Erythroblast (primary cell): ENCODE results near the gene ADH7.
"Not testable (repeated sequence)": the region's sequence is repeated elsewhere in the genome, so short reads cannot be mapped to it uniquely, and the experiment has no call there.

Experiments
- DNase-seq, 2 experiments: peaks; one replicate each; lab custom pipeline; 2025; lab: John Stamatoyannopoulos, UW
- GATA1 ChIP-seq: IDR thresholded peaks from 2 replicates; pipeline ENCODE4 v1.6.1; 2011; ENCODE audit warnings: low read depth, mild to moderate bottlenecking, control low read depth, low read length, moderate library complexity
- POLR2A ChIP-seq: IDR thresholded peaks from 2 replicates; pipeline ENCODE4 v1.6.1; 2011; ENCODE audit warnings: mild to moderate bottlenecking, low read length

ADH7 gene

GRCh38 chr4:99381588-99382175, 53.5 kb downstream of the ADH7 start:
- no peak for DNase-seq
- no peak for TF ChIP-seq GATA1
- TF ChIP-seq POLR2A = no peak

DNA sequence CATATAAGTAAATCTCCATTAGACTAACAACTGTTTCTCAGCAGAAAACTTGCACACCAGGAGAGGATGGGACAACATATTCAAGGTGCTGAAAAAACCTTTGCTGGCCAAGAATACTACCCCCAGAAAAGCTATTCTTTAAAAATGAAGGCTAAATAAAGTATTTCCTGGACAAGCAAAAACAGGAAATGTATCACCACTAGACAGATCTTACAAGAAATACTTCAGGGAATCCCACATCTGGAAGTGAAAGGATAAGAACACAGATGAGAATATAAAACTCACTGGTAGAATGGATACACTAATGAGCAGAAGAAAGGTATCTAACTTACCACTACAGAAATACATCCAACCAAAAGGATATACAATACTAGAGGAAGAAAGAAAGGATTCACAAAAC, 55.6 kb downstream of the ADH7 start:
- DNase-seq = no peak
- TF ChIP-seq POLR2A (no peak), GATA1 (no peak)

DNA sequence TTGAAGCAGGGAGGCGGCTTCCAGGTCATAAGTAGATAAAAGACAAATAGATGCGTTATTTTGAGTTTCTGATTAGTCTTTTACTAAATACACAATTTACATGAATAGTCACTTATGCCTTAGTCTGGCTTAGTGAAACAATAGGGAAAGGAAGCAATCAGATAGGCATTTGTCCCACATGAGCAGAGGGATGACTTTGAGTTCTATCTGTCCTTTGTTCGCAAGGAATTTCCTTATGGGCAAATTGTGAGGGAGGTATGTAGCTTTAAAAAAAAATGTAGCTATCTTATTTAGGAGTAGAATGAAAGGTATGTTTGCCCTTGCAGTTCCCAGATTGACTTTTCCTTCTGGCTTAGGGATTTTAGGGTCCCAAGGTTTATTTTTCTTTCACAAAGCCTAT, 56.3 kb downstream of the ADH7 start:
- no peak for DNase-seq
- no peak for TF ChIP-seq POLR2A
- TF ChIP-seq GATA1 = no peak

- peak in 1 of 2 experiments; percentile 1 for DNase-seq
Observed at GRCh38 chr4:99377341-99377740, 57.8 kb downstream of the ADH7 start.

GRCh38 chr4:99372464-99372863, 62.7 kb downstream of the ADH7 start:
- not testable (repeated sequence) for DNase-seq

DNA sequence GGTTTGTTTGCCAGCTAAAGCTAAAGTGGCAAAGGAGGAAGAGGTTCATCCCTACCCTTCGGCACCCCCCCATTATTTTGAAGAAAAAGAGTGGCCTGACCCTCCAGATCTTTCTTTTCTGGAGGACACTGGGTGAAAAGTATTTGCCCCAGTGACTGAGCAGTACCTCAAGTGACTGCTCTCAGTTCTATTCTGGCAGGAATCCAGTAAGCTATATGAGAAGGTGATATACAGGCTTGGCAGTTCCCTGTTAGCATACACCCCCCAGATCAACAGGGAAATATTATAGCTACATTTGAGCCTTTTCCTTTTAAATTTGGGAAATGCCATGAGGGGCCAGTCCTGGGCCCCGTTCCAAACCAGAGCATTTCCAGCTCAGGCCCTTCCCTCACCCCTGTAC, 67.3 kb downstream of the ADH7 start:
- not testable (repeated sequence) for DNase-seq

- no peak for DNase-seq
- no peak for TF ChIP-seq POLR2A
- TF ChIP-seq GATA1 = no peak
Observed at GRCh38 chr4:99366491-99366890, 68.7 kb downstream of the ADH7 start.

GRCh38 chr4:99362768-99363167, 72.4 kb downstream of the ADH7 start:
- no peak for DNase-seq
- TF ChIP-seq GATA1 = no peak
- no peak for TF ChIP-seq POLR2A
